H1 (cell line): ENCODE measurements around the gene SEMA4C. TPM values are rescaled to one million over a fixed set of nuclear protein-coding genes. Genes with fewer than 3 reads are reported as not detected.

Experiments used
- BCL11A ChIP-seq, 2 experiments: IDR thresholded peaks; one replicate each; pipeline ENCODE4 v1.6.1; 2011; ENCODE audit warnings: low read depth in 2 of 2, low read length in 2 of 2, mild to moderate bottlenecking in 2 of 2
- BRCA1 ChIP-seq: IDR thresholded peaks from 2 replicates; pipeline ENCODE4 v1.6.1; 2012; ENCODE audit warnings: low read depth, low read length, improper control_type of control experiment
- GTF2F1 ChIP-seq: IDR thresholded peaks from 2 replicates; pipeline ENCODE4 v1.6.1; 2012; ENCODE audit warnings: low read depth, low read length, improper control_type of control experiment, borderline replicate concordance
- JUND ChIP-seq: IDR thresholded peaks from 2 replicates; pipeline ENCODE4 v1.6.1; 2011; ENCODE audit warnings: mild to moderate bottlenecking, improper control_type of control experiment, low read length
- KDM5A ChIP-seq: fragments of 200-600 bp; IDR thresholded peaks from 2 replicates; pipeline ENCODE4 v1.7.1; 2012; ENCODE audit warnings: mild to moderate bottlenecking, low read length, inconsistent platforms, mixed read lengths
- SP1 ChIP-seq: IDR thresholded peaks from 2 replicates; pipeline ENCODE4 v1.6.1; 2011; ENCODE audit warnings: low read depth, low read length
- TBP ChIP-seq: IDR thresholded peaks from 2 replicates; pipeline ENCODE4 v1.6.1; 2011; ENCODE audit warnings: low read depth, low read length, improper control_type of control experiment
- YY1 ChIP-seq: IDR thresholded peaks from 2 replicates; pipeline ENCODE4 v1.6.1; 2011; ENCODE audit warnings: low read depth, mild to moderate bottlenecking, low read length
- polyA plus RNA-seq, 7 experiments: library from polyadenylated mRNA; depleted of rRNA in 3 of 7; stranded (reverse) in 5 of 7; unstranded in 2 of 7; fragments of >200 nt in 5 of 7; fragments of 200-250 nt in 2 of 7; gene quantifications; 1 replicate in 5 of 7; 2 replicates in 1 of 7; 4 replicates in 1 of 7; pipeline versions ENCODE4 v1.2.1 to v1.2.3, GENCODE V29; 2011 to 2013; ENCODE audit warnings: missing spikeins in 2 of 7, mixed read lengths in 2 of 7
- total RNA-seq: library from RNA; stranded (reverse); fragmentation: NEBNext Ultra II Directional; extraction: Animal tissue kit (Norgen Biotek cat#: 25700); gene quantifications from 2 replicates; pipeline ENCODE4 v1.2.1, GENCODE V29; 2021

The SEMA4C gene
- total and polyA plus RNA-seq, 2 of the 8 experiments (the other 6 are each of a cell fraction or from before 2014, with no cell fraction given): 47.5 to 67.3 TPM

DNA sequence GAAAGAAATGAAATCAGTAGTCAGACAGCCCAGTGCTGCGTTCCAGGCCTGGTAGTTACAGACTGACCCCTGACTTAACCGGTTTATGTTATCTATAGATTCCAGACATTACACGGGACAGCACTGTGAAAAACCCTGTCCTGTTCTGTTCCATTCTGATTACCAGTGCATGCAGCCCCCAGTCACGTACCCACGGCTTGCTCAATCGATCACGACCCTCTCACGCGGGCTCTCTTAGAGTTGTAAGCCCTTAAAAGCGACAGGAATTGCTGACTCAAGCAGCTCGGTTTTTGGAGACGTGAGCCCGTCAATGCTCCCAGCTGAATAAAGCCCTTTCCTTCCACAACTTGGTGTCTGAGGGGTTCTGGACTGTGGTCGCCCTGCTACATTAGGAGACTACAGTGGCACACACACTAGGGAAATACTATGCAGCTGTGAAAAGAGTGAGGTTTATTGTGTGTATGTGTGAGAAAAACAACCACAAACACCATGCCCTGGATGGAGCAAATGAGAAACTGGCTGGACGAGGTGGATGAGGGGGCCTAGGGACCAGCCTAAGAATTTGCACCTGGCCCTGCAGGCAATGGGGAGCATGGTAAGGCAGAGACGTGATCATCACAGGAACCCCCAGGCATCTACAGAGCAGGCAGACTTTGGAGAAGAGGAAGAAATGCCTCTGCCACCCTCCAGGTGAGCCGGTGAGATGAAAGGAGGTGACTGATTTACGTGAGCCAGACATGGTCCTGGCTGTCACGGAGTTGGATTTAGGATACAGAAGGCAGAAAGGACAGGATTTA, 49.1 kb upstream of the SEMA4C start (continued):
- TF ChIP-seq BRCA1: no peak
- no peak for TF ChIP-seq GTF2F1
- TF ChIP-seq TBP: no peak
- no peak for TF ChIP-seq KDM5A
- no peak for TF ChIP-seq SP1
- TF ChIP-seq YY1: no peak
- TF ChIP-seq BCL11A (IDR thresholded peaks at IDR 0.05; ENCODE audit: low read depth in 2 of 2, low read length in 2 of 2): no peak
- TF ChIP-seq JUND: no peak
- TF ChIP-seq, all 59 proteins: peak for 0
